ENCODE data around the gene DNAH6. TPM values are rescaled to one million over a fixed set of nuclear protein-coding genes. Genes with fewer than 3 reads are reported as not detected.

The DNAH6 gene
- total and polyA plus RNA-seq, 11 donors = 0.05 to 0.75 (median 0.10) TPM; not detected in 2

- intact Hi-C loops (cut with DNase I) = no loop called here
- Histone ChIP-seq H3K9me3 (no peaks in the 10 kb centered on the region), H3K27me3 (no peaks in the 10 kb centered on the region), H3K4me1 (no peaks in the 10 kb centered on the region), H3K4me3 (no peak overlapping the region), H3K36me3 (no peaks in the 10 kb centered on the region), H3K27ac (no peak overlapping the region)
- no peak for DNase-seq
- WGBS, 4 donors = 70 to 92% (median 80%) methylated on average over 2 of the region's 2 CpGs
- TF ChIP-seq CTCF (IDR thresholded peaks at IDR 0.05) (no peak), POLR2A (IDR thresholded peaks at IDR 0.05) (no peak)
- ATAC-seq = no peak
Observed at GRCh38 chr2:84678214-84678613, 161.9 kb downstream of the DNAH6 start.

- Histone ChIP-seq H3K36me3 (no peaks in the 10 kb centered on the region), H3K4me3 (no peak overlapping the region), H3K27ac (peak overlapping the region in 1 of 12 donors; percentile 30), H3K4me1 (peaks cover 0 to 10% (median 0%) of the 10 kb centered on the region in 12 donors), H3K9me3 (no peaks in the 10 kb centered on the region), H3K27me3 (no peaks in the 10 kb centered on the region)
- TF ChIP-seq CTCF (IDR thresholded peaks at IDR 0.05) (no peak), POLR2A (IDR thresholded peaks at IDR 0.05) (no peak)
- ATAC-seq (peak in 2 of 4 donors; percentile 38 to 63), DNase-seq (no peak)
- intact Hi-C loops (cut with DNase I) = no loop called here
- 38 to 46% (median 44%) methylated on average over 5 of the region's 5 CpGs for WGBS, 4 donors
Observed at GRCh38 chr2:84686783-84687476, 170.6 kb downstream of the DNAH6 start.

GRCh38 chr2:84687498-84688149, 171.3 kb downstream of the DNAH6 start:
- WGBS, 4 donors = 74 to 79% (median 76%) methylated on average over 10 of the region's 10 CpGs
- H3K36me3 ChIP-seq = no peaks in the 10 kb centered on the region
- H3K27me3 ChIP-seq = no peaks in the 10 kb centered on the region
- TF ChIP-seq CTCF (IDR thresholded peaks at IDR 0.05) (no peak), POLR2A (IDR thresholded peaks at IDR 0.05) (no peak)
- no peak overlapping the region for H3K27ac ChIP-seq
- no peak for ATAC-seq
- H3K4me1 ChIP-seq = peaks cover 0 to 10% (median 0%) of the 10 kb centered on the region in 12 donors
- intact Hi-C loops (cut with DNase I) = no loop called here
- no peak for DNase-seq
- no peaks in the 10 kb centered on the region for H3K9me3 ChIP-seq
- H3K4me3 ChIP-seq = no peak overlapping the region

- WGBS, 4 donors = 69 to 81% (median 78%) methylated on average over 3 of the region's 3 CpGs
Observed at GRCh38 chr2:84690225-84690624, 173.9 kb downstream of the DNAH6 start.

More at GRCh38 chr2:84690225-84690624, 173.9 kb downstream of the DNAH6 start:
- H3K9me3 ChIP-seq = no peaks in the 10 kb centered on the region
- intact Hi-C loops (cut with DNase I) = no loop called here
- no peaks in the 10 kb centered on the region for H3K36me3 ChIP-seq
- TF ChIP-seq CTCF (IDR thresholded peaks at IDR 0.05) = no peak
- no peak for TF ChIP-seq POLR2A (IDR thresholded peaks at IDR 0.05)
- no peak overlapping the region for H3K27ac ChIP-seq
- no peak for DNase-seq
- peaks cover 0 to 10% (median 0%) of the 10 kb centered on the region in 12 donors for H3K4me1 ChIP-seq
- ATAC-seq = no peak
- H3K27me3 ChIP-seq = no peaks in the 10 kb centered on the region
- H3K4me3 ChIP-seq = no peak overlapping the region

All from heart left ventricle (tissue), 16 donors.